Measurements from ENCODE around the gene BTNL9. TPM values are rescaled to one million over a fixed set of nuclear protein-coding genes. Genes with fewer than 3 reads are reported as not detected.
A peak's percentile ranks its signal among the peaks of the same experiment; 100 is the strongest.

The BTNL9 gene
- total RNA-seq, 2 experiments from 2014 or later, result 162 to 219 TPM

DNA sequence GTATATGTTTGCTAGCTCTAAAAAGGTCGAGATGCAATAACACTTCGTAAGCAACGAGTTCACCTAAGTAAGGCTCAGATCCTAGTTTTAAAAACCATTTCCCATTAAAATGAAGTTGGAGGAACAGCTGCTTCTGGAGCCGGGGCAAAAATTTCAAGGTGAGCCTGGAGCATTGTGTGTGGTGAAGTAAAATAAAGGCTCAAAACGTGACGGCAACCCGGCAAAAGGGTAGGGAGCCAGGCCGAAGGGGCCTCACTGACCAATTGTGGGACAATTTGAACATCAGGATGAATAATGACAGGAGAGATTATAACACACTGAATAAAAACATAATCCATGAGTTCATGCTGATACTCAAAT, 20.1 kb downstream of the BTNL9 start:
- ChIA-PET POLR2A (interaction anchor here (0.7 kb wide), 1 partner anchor 22 kb away, joined by 3 read pairs; no protein-coding TSS in a partner anchor), CTCF (ENCODE audit: unreplicated experiment) (no interaction called here)
- H3K4me1 ChIP-seq (ENCODE audit: insufficient read depth, low read length, poor library complexity, severe bottlenecking), result peaks cover 34% of the 10 kb centered on the region
- DNase-seq (ENCODE audit: low spot score), result no peak
- peaks cover 63% of the 10 kb centered on the region for H3K36me3 ChIP-seq (ENCODE audit: insufficient read depth, low read length)
- TSS peak; percentile 56 for BruUV-seq (replicated peaks)
- TF ChIP-seq CTCF (conservative IDR thresholded peaks at IDR 0.05; ENCODE audit: low read length) (no peak), EZH2phosphoT487 (IDR thresholded peaks at IDR 0.05; ENCODE audit: borderline replicate concordance, low read depth, low read length) (no peak)
- peaks cover 28% of the 10 kb centered on the region for H3K79me2 ChIP-seq (ENCODE audit: insufficient read depth, low read depth, low read length)
- peaks cover 8% of the 10 kb centered on the region; the same call in 1 of the 2 replicates for H4K20me1 ChIP-seq (ENCODE audit: insufficient read depth, low read length)
- no peak overlapping the region for H3K4me3 ChIP-seq (ENCODE audit: low read depth, low read length, poor library complexity, severe bottlenecking)
- H3K4me2 ChIP-seq (ENCODE audit: low read length), result no peak overlapping the region
- H3K9me3 ChIP-seq (ENCODE audit: low read length), result no peaks in the 10 kb centered on the region
- no peak overlapping the region for H2AFZ ChIP-seq (ENCODE audit: low read length)
- H3K9me2 ChIP-seq (ENCODE audit: insufficient read depth, low read length), result no peaks in the 10 kb centered on the region
- intact Hi-C loops (cut with micrococcal nuclease; ENCODE audit: unreplicated experiment), result no loop called here
- no peak overlapping the region for H3K27ac ChIP-seq (ENCODE audit: low read depth, low read length, poor library complexity, severe bottlenecking)

GRCh38 chr5:181060924-181061323, 20.9 kb downstream of the BTNL9 start:
- H3K27ac ChIP-seq (ENCODE audit: low read depth, low read length, poor library complexity, severe bottlenecking), result no peak overlapping the region
- peaks cover 56% of the 10 kb centered on the region for H3K36me3 ChIP-seq (ENCODE audit: insufficient read depth, low read length)
- intact Hi-C loops (cut with micrococcal nuclease; ENCODE audit: unreplicated experiment), result no loop called here
- H3K79me2 ChIP-seq (ENCODE audit: insufficient read depth, low read depth, low read length), result peaks cover 21% of the 10 kb centered on the region; the same call in 1 of the 2 replicates
- POLR2A ChIA-PET, result interaction anchor here (0.7 kb wide), 1 partner anchor 21 kb away, joined by 3 read pairs; no protein-coding TSS in a partner anchor
- BruUV-seq (replicated peaks), result no TSS peak
- CTCF ChIA-PET (ENCODE audit: unreplicated experiment), result no interaction called here
- H4K20me1 ChIP-seq (ENCODE audit: insufficient read depth, low read length), result peaks cover 7% of the 10 kb centered on the region; the same call in 1 of the 2 replicates
- no peaks in the 10 kb centered on the region for H3K9me3 ChIP-seq (ENCODE audit: low read length)
- H3K4me2 ChIP-seq (ENCODE audit: low read length), result no peak overlapping the region
- H2AFZ ChIP-seq (ENCODE audit: low read length), result no peak overlapping the region
- H3K9me2 ChIP-seq (ENCODE audit: insufficient read depth, low read length), result no peaks in the 10 kb centered on the region
- no peak for DNase-seq (ENCODE audit: low spot score)
- TF ChIP-seq EZH2phosphoT487 (IDR thresholded peaks at IDR 0.05; ENCODE audit: borderline replicate concordance, low read depth, low read length) (no peak), CTCF (conservative IDR thresholded peaks at IDR 0.05; ENCODE audit: low read length) (no peak)
- no peak overlapping the region for H3K4me3 ChIP-seq (ENCODE audit: low read depth, low read length, poor library complexity, severe bottlenecking)
- peaks cover 34% of the 10 kb centered on the region for H3K4me1 ChIP-seq (ENCODE audit: insufficient read depth, low read length, poor library complexity, severe bottlenecking)

DNA sequence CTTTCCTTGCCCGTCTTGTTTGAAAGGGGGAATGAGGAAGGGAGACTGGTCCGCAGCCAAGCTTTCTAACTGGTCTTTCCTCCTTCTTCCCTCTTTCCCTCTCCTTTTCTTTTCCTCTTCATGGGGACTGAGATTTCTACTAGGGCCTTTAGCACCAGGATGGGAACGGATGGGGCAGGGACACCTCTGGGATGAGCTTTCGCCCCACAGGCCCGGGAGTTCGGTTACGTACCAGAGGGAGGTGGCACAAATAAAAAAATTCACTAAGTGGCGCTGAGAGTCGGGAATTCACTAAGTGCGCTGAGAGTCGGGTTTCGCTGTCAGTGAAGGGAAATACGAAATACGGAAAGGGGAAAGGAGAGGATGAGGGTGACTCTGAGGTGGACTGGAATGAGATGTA, 21.6 kb downstream of the BTNL9 start:
- ChIA-PET CTCF (ENCODE audit: unreplicated experiment) (no interaction called here), POLR2A (no interaction called here)
- Histone ChIP-seq H3K4me2 (ENCODE audit: low read length) (no peak overlapping the region), H3K9me3 (ENCODE audit: low read length) (no peaks in the 10 kb centered on the region), H2AFZ (ENCODE audit: low read length) (no peak overlapping the region), H3K36me3 (ENCODE audit: insufficient read depth, low read length) (peaks cover 49% of the 10 kb centered on the region), H4K20me1 (ENCODE audit: insufficient read depth, low read length) (no peaks in the 10 kb centered on the region), H3K4me1 (ENCODE audit: insufficient read depth, low read length, poor library complexity, severe bottlenecking) (peaks cover 33% of the 10 kb centered on the region), H3K9me2 (ENCODE audit: insufficient read depth, low read length) (no peaks in the 10 kb centered on the region), H3K27ac (ENCODE audit: low read depth, low read length, poor library complexity, severe bottlenecking) (no peak overlapping the region), H3K4me3 (ENCODE audit: low read depth, low read length, poor library complexity, severe bottlenecking) (no peak overlapping the region), H3K79me2 (ENCODE audit: insufficient read depth, low read depth, low read length) (peaks cover 15% of the 10 kb centered on the region; the same call in 1 of the 2 replicates)
- TF ChIP-seq EZH2phosphoT487 (IDR thresholded peaks at IDR 0.05; ENCODE audit: borderline replicate concordance, low read depth, low read length) (no peak), CTCF (conservative IDR thresholded peaks at IDR 0.05; ENCODE audit: low read length) (no peak)
- DNase-seq (ENCODE audit: low spot score), result no peak
- intact Hi-C loops (cut with micrococcal nuclease; ENCODE audit: unreplicated experiment), result no loop called here
- BruUV-seq (replicated peaks), result no TSS peak

All from OCI-LY7 (cell line).